H9 (cell line): ENCODE measurements around the gene RFX4. TPM values are rescaled to one million over a fixed set of nuclear protein-coding genes. Genes with fewer than 3 reads are reported as not detected.

ENCODE experiments used
- DNase-seq: peaks from one replicate; pipeline ENCODE4 v3.0.0-alpha.2; 2017
- H2AFZ ChIP-seq: one replicate; pipeline ENCODE4 v1.6.1; 2013; ENCODE audit warnings: mild to moderate bottlenecking, low read length, control low read depth, moderate library complexity
- H2AK5ac ChIP-seq: 2 replicates; pipeline ENCODE4 v1.6.1; 2013; ENCODE audit warnings: low read length, control low read depth, mixed read lengths; ENCODE audit not compliant: insufficient read length
- H2BK120ac ChIP-seq: one replicate; pipeline ENCODE4 v1.6.1; 2013; ENCODE audit warnings: low read depth, mild to moderate bottlenecking, low read length, control low read depth, inconsistent platforms; ENCODE audit not compliant: poor library complexity, severe bottlenecking
- H2BK12ac ChIP-seq: 2 replicates; pipeline ENCODE4 v1.6.1; 2013; ENCODE audit warnings: low read length, control low read depth, mixed read lengths, low read depth; ENCODE audit not compliant: insufficient read length
- H2BK15ac ChIP-seq: 2 replicates; pipeline ENCODE4 v1.6.1; 2013; ENCODE audit warnings: low read depth, low read length, control low read depth
- H2BK20ac ChIP-seq: one replicate; pipeline ENCODE4 v1.6.1; 2013; ENCODE audit warnings: low read depth, mild to moderate bottlenecking, low read length, control low read depth, inconsistent platforms; ENCODE audit not compliant: poor library complexity, severe bottlenecking
- H2BK5ac ChIP-seq: 2 replicates; pipeline ENCODE4 v1.6.1; 2013; ENCODE audit warnings: low read length, control low read depth, mixed read lengths; ENCODE audit not compliant: insufficient read length
- H3K14ac ChIP-seq: 2 replicates; pipeline ENCODE4 v1.6.1; 2013; ENCODE audit warnings: low read length, control low read depth; ENCODE audit not compliant: insufficient read depth
- H3K18ac ChIP-seq: 2 replicates; pipeline ENCODE4 v1.6.1; 2013; ENCODE audit warnings: low read depth, mild to moderate bottlenecking, mixed read lengths, low read length, control low read depth; ENCODE audit not compliant: insufficient read length
- H3K23ac ChIP-seq: 2 replicates; pipeline ENCODE4 v1.6.1; 2013; ENCODE audit warnings: low read length, control low read depth, mixed read lengths, low read depth; ENCODE audit not compliant: insufficient read length
- H3K23me2 ChIP-seq: 2 replicates; pipeline ENCODE4 v1.6.1; 2013; ENCODE audit warnings: low read depth, mild to moderate bottlenecking, mixed read lengths, low read length, control low read depth; ENCODE audit not compliant: insufficient read length, poor library complexity, severe bottlenecking
- H3K27ac ChIP-seq: 2 replicates; pipeline ENCODE4 v1.5.1; 2013; ENCODE audit warnings: low read length, control low read depth, mixed read lengths, low read depth; ENCODE audit not compliant: insufficient read length
- H3K27me3 ChIP-seq: 2 replicates; pipeline ENCODE4 v1.6.1; 2013; ENCODE audit warnings: low read length, control low read depth, inconsistent platforms; ENCODE audit not compliant: insufficient read depth
- H3K4ac ChIP-seq: 2 replicates; pipeline ENCODE4 v1.6.1; 2013; ENCODE audit warnings: low read depth, mild to moderate bottlenecking, control low read depth, inconsistent platforms, low read length, moderate library complexity
- H3K4me1 ChIP-seq: 2 replicates; pipeline ENCODE4 v1.6.1; 2013; ENCODE audit warnings: low read length, control low read depth, inconsistent platforms; ENCODE audit not compliant: insufficient read depth
- H3K4me2 ChIP-seq: 2 replicates; pipeline ENCODE4 v1.6.1; 2013; ENCODE audit warnings: low read length, control low read depth, mixed read lengths; ENCODE audit not compliant: insufficient read length, insufficient read depth
- H3K56ac ChIP-seq: 2 replicates; pipeline ENCODE4 v1.6.1; 2013; ENCODE audit warnings: low read depth, mild to moderate bottlenecking, mixed read lengths, low read length, control low read depth; ENCODE audit not compliant: insufficient read length
- H3K79me1 ChIP-seq: 2 replicates; pipeline ENCODE4 v1.6.1; 2013; ENCODE audit warnings: low read depth, mild to moderate bottlenecking, moderate library complexity, low read length, control low read depth, inconsistent platforms; ENCODE audit not compliant: insufficient read depth, poor library complexity, severe bottlenecking
- H3K79me2 ChIP-seq: 2 replicates; pipeline ENCODE4 v1.6.1; 2013; ENCODE audit warnings: low read length, control low read depth, inconsistent platforms; ENCODE audit not compliant: insufficient read depth
- H3K9ac ChIP-seq: 2 replicates; pipeline ENCODE4 v1.6.1; 2013; ENCODE audit warnings: low read length, control low read depth, mixed read lengths; ENCODE audit not compliant: insufficient read length; ENCODE audit errors: extremely low read depth
- H3K9me3 ChIP-seq: one replicate; pipeline ENCODE4 v1.6.1; 2013; ENCODE audit warnings: low read depth, low read length, inconsistent platforms; ENCODE audit not compliant: control insufficient read depth
- H3T11ph ChIP-seq: one replicate; pipeline ENCODE4 v1.6.1; 2013; ENCODE audit warnings: mild to moderate bottlenecking, low read length, control low read depth, inconsistent platforms
- H4K20me1 ChIP-seq: one replicate; pipeline ENCODE4 v1.6.1; 2013; ENCODE audit not compliant: control insufficient read depth, insufficient read length, insufficient read depth
- H4K5ac ChIP-seq: 2 replicates; pipeline ENCODE4 v1.6.1; 2013; ENCODE audit warnings: low read depth, mild to moderate bottlenecking, mixed read lengths, low read length, control low read depth; ENCODE audit not compliant: insufficient read length
- H4K8ac ChIP-seq: replicated peaks from 2 replicates; pipeline ENCODE4 v1.6.1; 2013; ENCODE audit warnings: low read length, control low read depth, mixed read lengths, low read depth; ENCODE audit not compliant: insufficient read length
- H4K91ac ChIP-seq: 2 replicates; pipeline ENCODE4 v1.6.1; 2013; ENCODE audit warnings: low read depth, mild to moderate bottlenecking, moderate library complexity, mixed read lengths, low read length, control low read depth; ENCODE audit not compliant: insufficient read length
- H3K27ac Mint-ChIP-seq, 3 experiments: 2 replicates in 2 of 3; 3 replicates in 1 of 3; pipeline ENCODE4 v1.8.0; 2020 to 2021; ENCODE audit warnings: mixed read lengths in 3 of 3, mild to moderate bottlenecking in 1 of 3, moderate library complexity in 1 of 3
- H3K27me3 Mint-ChIP-seq: 2 replicates; pipeline ENCODE4 v1.8.0; 2021; ENCODE audit warnings: low read depth, mild to moderate bottlenecking, moderate library complexity, mixed read lengths
- H3K36me3 Mint-ChIP-seq, 3 experiments: 2 replicates in 2 of 3; 3 replicates in 1 of 3; pipeline ENCODE4 v1.8.0; 2020 to 2021; ENCODE audit warnings: low read depth in 3 of 3, mixed read lengths in 3 of 3; ENCODE audit not compliant: insufficient read depth in 1 of 3
- H3K4me1 Mint-ChIP-seq, 2 experiments: 2 replicates each; pipeline ENCODE4 v1.8.0; 2020; ENCODE audit warnings: mixed read lengths in 2 of 2
- H3K4me3 Mint-ChIP-seq, 2 experiments: 2 replicates in 1 of 2; 3 replicates in 1 of 2; pipeline ENCODE4 v1.8.0; 2020 to 2021; ENCODE audit warnings: mild to moderate bottlenecking in 2 of 2, mixed read lengths in 2 of 2, moderate library complexity in 1 of 2
- H3K9me3 Mint-ChIP-seq, 2 experiments: 2 replicates in 1 of 2; 3 replicates in 1 of 2; pipeline ENCODE4 v1.8.0; 2020; ENCODE audit warnings: mild to moderate bottlenecking in 2 of 2, mixed read lengths in 2 of 2, moderate library complexity in 1 of 2
- WGBS: extraction: QIAGEN DNeasy Blood & Tissue Kit; methylation state at CpG from one replicate; pipeline ENCODE4 v1.1.7; 2013; ENCODE audit warnings: missing lambda C conversion rate, low lambda C conversion rate, mixed read lengths; ENCODE audit not compliant: insufficient read length; ENCODE audit errors: extremely low coverage; 5-methylcytosine and 5-hydroxymethylcytosine counted together
- total RNA-seq: library from RNA; stranded (reverse); gene quantifications from 2 replicates; pipeline ENCODE4 v1.2.1, GENCODE V29; 2021
- TF ChIP-seq, protein P1 (sequence below): fragments of 200-600 bp; sonication (generic); conservative IDR thresholded peaks from 3 replicates; pipeline ENCODE4 v1.8.0; 2021; ENCODE audit warnings: antibody characterized with exemption, mild to moderate bottlenecking

Gene RFX4
- total RNA-seq, 1 experiment from 2014 or later, result 0.57 TPM

- H2BK12ac ChIP-seq, result no peak overlapping the region
- H3K23me2 ChIP-seq, result no peaks in the 10 kb centered on the region
- no peak overlapping the region for H2AK5ac ChIP-seq
- H3K56ac ChIP-seq, result no peak overlapping the region
- no peak overlapping the region for H3K4me3 Mint-ChIP-seq
- H3K27ac ChIP-seq, result no peak overlapping the region
- no peak overlapping the region for H4K5ac ChIP-seq
- no peaks in the 10 kb centered on the region for H3K27me3 ChIP-seq
- H3K4me2 ChIP-seq, result no peak overlapping the region
- TF ChIP-seq, protein P1, sequence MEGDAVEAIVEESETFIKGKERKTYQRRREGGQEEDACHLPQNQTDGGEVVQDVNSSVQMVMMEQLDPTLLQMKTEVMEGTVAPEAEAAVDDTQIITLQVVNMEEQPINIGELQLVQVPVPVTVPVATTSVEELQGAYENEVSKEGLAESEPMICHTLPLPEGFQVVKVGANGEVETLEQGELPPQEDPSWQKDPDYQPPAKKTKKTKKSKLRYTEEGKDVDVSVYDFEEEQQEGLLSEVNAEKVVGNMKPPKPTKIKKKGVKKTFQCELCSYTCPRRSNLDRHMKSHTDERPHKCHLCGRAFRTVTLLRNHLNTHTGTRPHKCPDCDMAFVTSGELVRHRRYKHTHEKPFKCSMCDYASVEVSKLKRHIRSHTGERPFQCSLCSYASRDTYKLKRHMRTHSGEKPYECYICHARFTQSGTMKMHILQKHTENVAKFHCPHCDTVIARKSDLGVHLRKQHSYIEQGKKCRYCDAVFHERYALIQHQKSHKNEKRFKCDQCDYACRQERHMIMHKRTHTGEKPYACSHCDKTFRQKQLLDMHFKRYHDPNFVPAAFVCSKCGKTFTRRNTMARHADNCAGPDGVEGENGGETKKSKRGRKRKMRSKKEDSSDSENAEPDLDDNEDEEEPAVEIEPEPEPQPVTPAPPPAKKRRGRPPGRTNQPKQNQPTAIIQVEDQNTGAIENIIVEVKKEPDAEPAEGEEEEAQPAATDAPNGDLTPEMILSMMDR, result no peak
- no peaks in the 10 kb centered on the region for H3K4me1 ChIP-seq
- DNase-seq, result no peak
- no peak overlapping the region for H3K14ac ChIP-seq
- H3T11ph ChIP-seq, result no peak overlapping the region
- H3K27ac Mint-ChIP-seq, result no peak overlapping the region
- H3K9me3 Mint-ChIP-seq, result peaks cover 29 to 30% of the 10 kb centered on the region in 2 experiments
- no peaks in the 10 kb centered on the region for H4K20me1 ChIP-seq
- H3K4ac ChIP-seq, result no peak overlapping the region
- H2BK20ac ChIP-seq, result no peak overlapping the region
- H2BK15ac ChIP-seq, result no peak overlapping the region
- peaks cover 8 to 17% (median 9%) of the 10 kb centered on the region in 3 experiments for H3K36me3 Mint-ChIP-seq
- no CpG with 5 or more reads among the region's 9 CpGs for WGBS
- no peaks in the 10 kb centered on the region for H3K79me1 ChIP-seq
- no peak overlapping the region for H2BK5ac ChIP-seq
- H3K27me3 Mint-ChIP-seq, result peaks cover 58% of the 10 kb centered on the region
- no peak overlapping the region for H4K91ac ChIP-seq
- no peak overlapping the region for H4K8ac ChIP-seq
- H3K9me3 ChIP-seq, result peaks cover 12% of the 10 kb centered on the region
- H3K9ac ChIP-seq, result no peak overlapping the region
- H2BK120ac ChIP-seq, result no peak overlapping the region
- no peak overlapping the region for H3K23ac ChIP-seq
- H3K4me1 Mint-ChIP-seq, result no peaks in the 10 kb centered on the region
- no peak overlapping the region for H2AFZ ChIP-seq
- H3K79me2 ChIP-seq, result no peaks in the 10 kb centered on the region
- no peak overlapping the region for H3K18ac ChIP-seq
Observed at GRCh38 chr12:106551410-106551809, 31.4 kb upstream of the RFX4 start.
